CD14-positive monocyte (primary cell): ENCODE data around the gene SPG7. TPM values are rescaled to one million over a fixed set of nuclear protein-coding genes. Genes with fewer than 3 reads are reported as not detected.
A peak's percentile ranks its signal among the peaks of the same experiment; 100 is the strongest.

Source experiments
- DNase-seq, 3 donors: peaks; one replicate each; pipeline ENCODE4 v3.0.0-alpha.2; 2011 to 2022
- H2AFZ ChIP-seq: 2 replicates; pipeline ENCODE4 v1.6.0; 2012; ENCODE audit warnings: mild to moderate bottlenecking, low read depth, low read length, inconsistent platforms; ENCODE audit not compliant: insufficient read depth, poor library complexity, severe bottlenecking
- H3K27ac ChIP-seq, 2 donors: 1 replicate in 1 of 2; 2 replicates in 1 of 2; pipeline ENCODE4 v1.5.1; 2012 to 2013; ENCODE audit warnings: low read length in 2 of 2, control low read depth in 1 of 2, inconsistent platforms in 1 of 2, low read depth in 1 of 2, mild to moderate bottlenecking in 1 of 2
- H3K27me3 ChIP-seq, 2 donors: one replicate each; pipeline versions ENCODE4 v1.6.0 to v1.6.1; 2011 to 2013; ENCODE audit warnings: low read length in 2 of 2; ENCODE audit not compliant: control insufficient read depth in 2 of 2, insufficient read depth in 2 of 2
- H3K36me3 ChIP-seq, 2 donors: replicated peaks in 1 of 2; 1 replicate in 1 of 2; 2 replicates in 1 of 2; pipeline versions ENCODE4 v1.5.1 to v1.6.1; 2012 to 2013; ENCODE audit warnings: low read length in 2 of 2, control low read depth in 1 of 2, inconsistent platforms in 1 of 2, mild to moderate bottlenecking in 1 of 2; ENCODE audit not compliant: insufficient read depth in 2 of 2, control insufficient read depth in 1 of 2
- H3K4me1 ChIP-seq, 2 donors: 1 replicate in 1 of 2; 2 replicates in 1 of 2; pipeline versions ENCODE4 v1.5.1 to v1.6.1; 2012 to 2013; ENCODE audit warnings: low read length in 2 of 2, control low read depth in 1 of 2, inconsistent platforms in 1 of 2, mild to moderate bottlenecking in 1 of 2, moderate library complexity in 1 of 2; ENCODE audit not compliant: insufficient read depth in 2 of 2, control insufficient read depth in 1 of 2
- H3K4me2 ChIP-seq: replicated peaks from 2 replicates; pipeline ENCODE3; 2012; ENCODE audit warnings: low read length, moderate library complexity, mild to moderate bottlenecking; ENCODE audit not compliant: poor library complexity, severe bottlenecking; ENCODE audit errors: extremely low read depth
- H3K4me3 ChIP-seq, 3 experiments: fragments of 200-600 bp in 1 of 3; sonication (generic) in 1 of 3; replicated peaks in 1 of 3; 1 replicate in 2 of 3; 2 replicates in 1 of 3; pipeline ENCODE4 v1.5.1; 2011 to 2013; ENCODE audit warnings: low read length in 3 of 3, mild to moderate bottlenecking in 3 of 3, control low read depth in 2 of 3, low read depth in 2 of 3, inconsistent platforms in 1 of 3, moderate library complexity in 1 of 3
- H3K79me2 ChIP-seq: 2 replicates; pipeline ENCODE4 v1.6.0; 2012; ENCODE audit warnings: mild to moderate bottlenecking, control low read depth, inconsistent platforms, low read length, moderate library complexity; ENCODE audit not compliant: insufficient read depth
- H3K9ac ChIP-seq: 2 replicates; pipeline ENCODE4 v1.6.0; 2017; ENCODE audit warnings: low read length, mild to moderate bottlenecking; ENCODE audit not compliant: insufficient read depth, poor library complexity, severe bottlenecking
- H3K9me3 ChIP-seq, 2 donors: replicated peaks in 1 of 2; 1 replicate in 1 of 2; 2 replicates in 1 of 2; pipeline versions ENCODE4 v1.5.1 to v1.6.1; 2012 to 2013; ENCODE audit warnings: low read length in 2 of 2, control low read depth in 1 of 2; ENCODE audit not compliant: control insufficient read depth in 1 of 2, insufficient read depth in 1 of 2
- H4K20me1 ChIP-seq: 2 replicates; pipeline ENCODE4 v1.6.0; 2012; ENCODE audit warnings: mild to moderate bottlenecking, low read length, control low read depth, moderate library complexity; ENCODE audit not compliant: insufficient read depth
- H3K27ac Mint-ChIP-seq, 7 donors: one replicate each; pipeline ENCODE4 v1.8.0; 2020; ENCODE audit warnings: mild to moderate bottlenecking in 7 of 7, mixed read lengths in 7 of 7, moderate library complexity in 6 of 7, inconsistent platforms in 2 of 7
- H3K27me3 Mint-ChIP-seq, 3 donors: one replicate each; pipeline ENCODE4 v1.8.0; 2021 to 2022; ENCODE audit warnings: low read depth in 3 of 3, mild to moderate bottlenecking in 3 of 3, mixed read lengths in 3 of 3, moderate library complexity in 3 of 3, inconsistent platforms in 1 of 3
- H3K36me3 Mint-ChIP-seq, 2 donors: one replicate each; pipeline ENCODE4 v1.8.0; 2020; ENCODE audit warnings: mixed read lengths in 2 of 2, inconsistent platforms in 1 of 2, mild to moderate bottlenecking in 1 of 2
- H3K4me1 Mint-ChIP-seq: one replicate; pipeline ENCODE4 v1.8.0; 2020; ENCODE audit warnings: mild to moderate bottlenecking, mixed read lengths
- H3K4me3 Mint-ChIP-seq, 2 donors: one replicate each; pipeline ENCODE4 v1.8.0; 2020; ENCODE audit warnings: mild to moderate bottlenecking in 2 of 2, mixed read lengths in 2 of 2, moderate library complexity in 1 of 2
- H3K9me3 Mint-ChIP-seq, 7 donors: one replicate each; pipeline ENCODE4 v1.8.0; 2020 to 2022; ENCODE audit warnings: mixed read lengths in 7 of 7, mild to moderate bottlenecking in 6 of 7, moderate library complexity in 6 of 7, inconsistent platforms in 2 of 7
- WGBS: methylation state at CpG from one replicate; pipeline ENCODE4 v1.1.5; 2013; ENCODE audit warnings: missing lambda C conversion rate; ENCODE audit not compliant: insufficient coverage; 5-methylcytosine and 5-hydroxymethylcytosine counted together
- intact Hi-C, 2 donors: fragments of 100-400 bp; cut with micrococcal nuclease; formaldehyde crosslinking; loops; one replicate each; pipeline versions ENCODE4 v1.15.0 to v1.15.1; 2023
- polyA plus RNA-seq, 3 donors: library from polyadenylated mRNA; depleted of rRNA in 1 of 3; unstranded in 2 of 3; stranded (reverse) in 1 of 3; fragments of 300-500 nt in 2 of 3; fragments of >200 nt in 1 of 3; fragmentation: Illumina TruSeq in 2 of 3; gene quantifications; 1 replicate in 2 of 3; 2 replicates in 1 of 3; pipeline ENCODE4 v1.2.3, GENCODE V29; 2012 to 2021
- TF ChIP-seq, protein P1 (sequence below): fragments of 200-600 bp; IDR thresholded peaks from one replicate; pipeline ENCODE4 v1.8.0; 2022; ENCODE audit warnings: antibody characterized with exemption, mild to moderate bottlenecking

SPG7 gene
- polyA plus RNA-seq, 3 donors = 30.3 to 120 (median 34.4) TPM

DNA sequence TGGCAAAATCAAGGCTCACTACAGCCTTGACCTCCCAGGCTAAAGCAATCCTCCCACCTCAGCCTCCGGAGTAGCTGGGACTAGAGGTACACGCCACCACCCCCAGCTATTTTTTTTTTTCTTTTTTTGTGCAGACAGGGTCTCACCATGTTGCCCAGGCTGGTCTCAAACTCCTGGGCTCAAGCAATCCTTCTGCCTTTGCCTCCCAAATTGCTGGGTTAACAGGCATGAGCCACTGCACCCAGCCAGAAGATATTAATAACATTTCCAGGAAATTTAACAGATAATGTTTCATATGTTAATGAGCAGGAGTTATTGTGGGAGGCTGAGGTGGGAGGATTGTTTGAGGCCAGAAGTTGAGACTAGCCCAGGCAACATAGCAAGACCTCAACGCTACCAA, 8.4 kb upstream of the SPG7 start:
- Mint-ChIP-seq H3K27me3 (no peaks in the 10 kb centered on the region), H3K27ac (peak overlapping the region in 2 of 7 donors; percentile 30 to 84), H3K36me3 (peaks cover 9 to 28% of the 10 kb centered on the region in 2 donors), H3K4me3 (no peak overlapping the region), H3K9me3 (no peaks in the 10 kb centered on the region), H3K4me1 (peaks cover 7% of the 10 kb centered on the region)
- Histone ChIP-seq H3K4me1 (peaks cover 4 to 9% of the 10 kb centered on the region in 2 donors), H2AFZ (no peak overlapping the region), H3K4me3 (no peak overlapping the region), H3K9me3 (no peaks in the 10 kb centered on the region), H3K36me3 (peaks cover 5 to 8% of the 10 kb centered on the region in 2 donors), H3K27me3 (no peaks in the 10 kb centered on the region), H3K9ac (no peak overlapping the region), H3K27ac (no peak overlapping the region), H3K4me2 (no peak overlapping the region), H4K20me1 (peaks cover 5% of the 10 kb centered on the region), H3K79me2 (peaks cover 35% of the 10 kb centered on the region)
- intact Hi-C loops = loop anchor here in 1 of 2 donors (10.0 kb wide), 1 partner anchor 645 kb away; the partner anchor contains the start of genes GALNS and TRAPPC2L
- TF ChIP-seq, protein P1, sequence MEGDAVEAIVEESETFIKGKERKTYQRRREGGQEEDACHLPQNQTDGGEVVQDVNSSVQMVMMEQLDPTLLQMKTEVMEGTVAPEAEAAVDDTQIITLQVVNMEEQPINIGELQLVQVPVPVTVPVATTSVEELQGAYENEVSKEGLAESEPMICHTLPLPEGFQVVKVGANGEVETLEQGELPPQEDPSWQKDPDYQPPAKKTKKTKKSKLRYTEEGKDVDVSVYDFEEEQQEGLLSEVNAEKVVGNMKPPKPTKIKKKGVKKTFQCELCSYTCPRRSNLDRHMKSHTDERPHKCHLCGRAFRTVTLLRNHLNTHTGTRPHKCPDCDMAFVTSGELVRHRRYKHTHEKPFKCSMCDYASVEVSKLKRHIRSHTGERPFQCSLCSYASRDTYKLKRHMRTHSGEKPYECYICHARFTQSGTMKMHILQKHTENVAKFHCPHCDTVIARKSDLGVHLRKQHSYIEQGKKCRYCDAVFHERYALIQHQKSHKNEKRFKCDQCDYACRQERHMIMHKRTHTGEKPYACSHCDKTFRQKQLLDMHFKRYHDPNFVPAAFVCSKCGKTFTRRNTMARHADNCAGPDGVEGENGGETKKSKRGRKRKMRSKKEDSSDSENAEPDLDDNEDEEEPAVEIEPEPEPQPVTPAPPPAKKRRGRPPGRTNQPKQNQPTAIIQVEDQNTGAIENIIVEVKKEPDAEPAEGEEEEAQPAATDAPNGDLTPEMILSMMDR = no peak
- DNase-seq = no peak
- whole genome bisulfite sequencing = 100% methylated on average over 3 of the region's 3 CpGs

DNA sequence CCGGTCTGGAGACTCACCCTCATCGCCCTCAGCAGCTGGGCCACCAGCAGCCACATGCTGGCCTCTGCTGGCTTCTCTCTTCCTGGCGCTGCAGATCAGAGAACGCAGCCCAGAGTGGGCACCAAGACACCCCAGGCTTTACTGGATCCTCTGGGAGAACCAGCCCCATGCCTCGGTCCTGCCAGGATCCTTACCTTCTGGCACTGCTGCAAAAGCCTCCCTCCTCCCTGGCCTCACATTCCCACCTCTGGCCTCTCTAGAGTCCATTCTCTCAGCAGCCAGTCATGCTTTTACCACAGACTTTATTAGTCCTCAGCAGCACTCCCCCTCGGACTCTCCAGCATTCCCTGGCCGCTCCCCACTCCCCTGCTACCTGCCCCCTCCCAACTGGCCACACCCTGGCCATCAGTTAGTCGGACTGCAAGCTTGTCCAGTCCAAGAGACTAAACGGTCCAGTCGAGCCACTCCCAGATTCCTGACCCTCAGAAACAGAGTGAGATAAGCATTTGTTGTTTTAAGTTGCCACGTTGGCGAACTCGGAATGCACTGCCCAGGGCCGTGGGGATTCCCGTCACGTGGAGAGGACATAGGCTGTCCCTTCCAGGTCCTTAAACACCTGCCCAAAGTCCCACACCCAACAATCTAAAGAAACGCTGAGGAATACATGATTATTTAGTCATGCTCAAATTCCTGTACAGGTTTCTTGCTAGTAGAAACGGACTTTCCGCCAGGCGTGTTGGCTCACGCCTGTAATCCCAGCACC, 5.9 kb upstream of the SPG7 start:
- 93% methylated on average over 18 of the region's 21 CpGs for WGBS
- Histone ChIP-seq H3K4me1 (peaks cover 24 to 28% of the 10 kb centered on the region in 2 donors), H4K20me1 (no peaks in the 10 kb centered on the region), H3K9me3 (no peaks in the 10 kb centered on the region), H3K4me2 (no peak overlapping the region), H2AFZ (no peak overlapping the region), H3K27me3 (no peaks in the 10 kb centered on the region), H3K27ac (no peak overlapping the region), H3K79me2 (peaks cover 28% of the 10 kb centered on the region), H3K9ac (no peak overlapping the region), H3K36me3 (peaks cover 5 to 8% of the 10 kb centered on the region in 2 donors), H3K4me3 (no peak overlapping the region)
- intact Hi-C loops = loop anchor here in 1 of 2 donors (10.0 kb wide), 1 partner anchor 647 kb away; the partner anchor contains the start of genes GALNS and TRAPPC2L
- TF ChIP-seq, protein P1 = no peak
- peaks cover 9 to 23% of the 10 kb centered on the region in 2 donors for H3K36me3 Mint-ChIP-seq
- H3K4me3 Mint-ChIP-seq = no peak overlapping the region
- no peaks in the 10 kb centered on the region for H3K27me3 Mint-ChIP-seq
- H3K27ac Mint-ChIP-seq = peak overlapping the region in 6 of 7 donors; percentile 4 to 78 (median 50)
- no peak for DNase-seq
- H3K4me1 Mint-ChIP-seq = peaks cover 26% of the 10 kb centered on the region
- no peaks in the 10 kb centered on the region for H3K9me3 Mint-ChIP-seq
